WTC11 (cell line): Measurements from ENCODE around the gene TLE4. TPM values are rescaled to one million over a fixed set of nuclear protein-coding genes. Genes with fewer than 3 reads are reported as not detected.

Source experiments
- ARID4B ChIP-seq: sonication (generic); formaldehyde crosslinking; IDR thresholded peaks from 2 replicates; pipeline ENCODE4 v1.8.0; 2023; ENCODE audit warnings: missing genetic modification reagents, mild to moderate bottlenecking, borderline replicate concordance
- EMX1 ChIP-seq: fragments of 250-450 bp; sonication (Bioruptor Pico); IDR thresholded peaks from 2 replicates; pipeline ENCODE4 v1.8.0; 2021; ENCODE audit warnings: mild to moderate bottlenecking
- NR1H2 ChIP-seq: sonication (generic); formaldehyde crosslinking; IDR thresholded peaks from 2 replicates; pipeline ENCODE4 v1.9.0; 2021; ENCODE audit warnings: mild to moderate bottlenecking, moderate library complexity, missing genetic modification reagents
- PRDM15 ChIP-seq: sonication (generic); formaldehyde crosslinking; IDR thresholded peaks from 2 replicates; pipeline ENCODE4 v1.8.0; 2022; ENCODE audit warnings: missing genetic modification reagents
- PREB ChIP-seq: sonication (generic); formaldehyde crosslinking; IDR thresholded peaks from 2 replicates; pipeline ENCODE4 v1.8.1; 2022; ENCODE audit warnings: mild to moderate bottlenecking, missing genetic modification reagents, moderate library complexity, borderline replicate concordance
- total RNA-seq: library from RNA; stranded (reverse); gene quantifications from 3 replicates; pipeline ENCODE4 v1.2.3, GENCODE V29; 2021
- TF ChIP-seq, protein P1 (sequence below): fragments of 250-450 bp; sonication (Bioruptor Pico); conservative IDR thresholded peaks from 2 replicates; pipeline ENCODE4 v1.9.0; 2021; ENCODE audit warnings: mild to moderate bottlenecking
- TF ChIP-seq, protein P2 (sequence below): fragments of 250-450 bp; sonication (Bioruptor Pico); IDR thresholded peaks from 2 replicates; pipeline ENCODE4 v1.9.0; 2021; ENCODE audit warnings: mild to moderate bottlenecking
- TF ChIP-seq, protein P3 (sequence below): sonication (generic); formaldehyde crosslinking; IDR thresholded peaks from 2 replicates; pipeline ENCODE4 v1.8.1; 2022; ENCODE audit warnings: mild to moderate bottlenecking, moderate library complexity, missing genetic modification reagents
- TF ChIP-seq, protein P4 (sequence below): sonication (generic); formaldehyde crosslinking; IDR thresholded peaks from 2 replicates; pipeline ENCODE4 v1.8.1; 2023; ENCODE audit warnings: mild to moderate bottlenecking, missing genetic modification reagents, moderate library complexity
- TF ChIP-seq, protein P5 (sequence below): sonication (generic); formaldehyde crosslinking; IDR thresholded peaks from 2 replicates; pipeline ENCODE4 v1.8.0; 2022; ENCODE audit warnings: mild to moderate bottlenecking, missing genetic modification reagents

Gene TLE4
- total RNA-seq, 1 experiment from 2014 or later: 48.1 TPM

DNA sequence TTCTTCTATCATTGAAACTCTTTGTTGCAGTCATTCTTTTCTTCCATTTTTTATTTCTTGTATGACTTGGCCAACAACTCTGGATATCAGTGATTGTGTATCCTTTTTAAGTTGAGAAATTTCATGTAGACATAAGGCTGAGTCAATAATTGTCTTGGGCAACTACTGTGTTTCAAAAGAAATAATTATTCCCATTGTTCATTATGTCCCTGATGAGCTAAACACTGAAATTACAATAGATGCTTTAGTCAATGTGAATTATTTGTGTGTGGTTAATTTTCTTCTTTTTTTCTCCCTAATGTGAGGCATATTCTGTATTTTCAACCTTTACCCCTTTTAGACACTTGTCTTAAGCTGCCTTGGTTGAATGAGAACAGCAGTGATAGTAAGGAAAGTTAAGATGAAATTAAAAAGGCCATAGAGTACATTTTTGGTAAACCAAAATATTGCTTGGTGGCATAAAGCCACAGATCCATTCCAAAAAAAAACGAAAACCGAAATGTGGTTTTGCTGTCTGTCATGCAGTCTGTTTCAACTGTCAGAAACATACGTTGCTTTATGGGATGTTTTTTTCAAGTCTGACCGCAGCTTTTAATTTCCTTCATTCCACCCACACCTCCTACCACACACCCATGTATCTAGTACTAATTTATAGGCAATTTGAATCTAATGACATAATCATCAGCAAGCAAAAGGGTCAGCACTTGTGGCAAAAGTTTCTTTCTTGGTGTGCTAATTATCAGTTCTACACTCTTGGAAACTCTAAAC is 21.1 kb downstream of the TLE4 start (continued):
- TF ChIP-seq, protein P1, sequence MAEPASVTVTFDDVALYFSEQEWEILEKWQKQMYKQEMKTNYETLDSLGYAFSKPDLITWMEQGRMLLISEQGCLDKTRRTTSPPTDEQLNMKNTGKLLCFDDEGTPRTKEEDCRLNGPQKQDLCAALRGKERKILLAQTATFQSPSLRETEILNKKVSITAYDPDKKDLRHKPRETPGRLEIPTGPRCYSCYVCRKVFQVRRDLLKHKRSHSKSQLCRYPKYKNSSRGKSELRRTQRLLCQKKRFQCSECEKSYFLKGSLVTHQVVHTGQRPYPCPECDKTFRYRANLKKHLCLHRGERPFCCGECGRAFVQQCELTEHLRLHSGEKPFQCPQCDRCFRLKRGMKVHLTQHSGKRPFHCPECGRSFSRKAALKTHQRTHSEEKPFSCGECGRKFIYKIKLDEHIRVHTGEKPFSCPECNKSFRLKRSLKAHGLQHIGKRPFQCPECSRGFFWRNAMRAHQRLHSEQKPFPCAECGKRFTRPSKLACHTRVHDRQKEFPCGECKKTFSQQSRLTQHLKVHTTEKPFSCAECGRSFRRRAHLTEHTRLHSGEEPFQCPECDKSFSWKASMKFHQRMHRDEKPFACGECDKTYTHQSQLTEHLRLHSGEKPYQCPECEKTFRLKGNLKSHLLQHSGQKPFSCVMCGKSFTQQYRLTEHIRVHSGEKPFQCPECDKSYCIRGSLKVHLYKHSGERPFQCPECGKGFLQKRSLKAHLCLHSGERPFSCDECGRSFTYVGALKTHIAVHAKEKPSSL (CRISPR knock-in tag): no peak
- TF ChIP-seq PREB (CRISPR knock-in tag) (no peak), NR1H2 (no peak), EMX1 (CRISPR knock-in tag) (no peak), PRDM15 (no peak), ARID4B (CRISPR knock-in tag) (no peak)
- TF ChIP-seq, protein P2, sequence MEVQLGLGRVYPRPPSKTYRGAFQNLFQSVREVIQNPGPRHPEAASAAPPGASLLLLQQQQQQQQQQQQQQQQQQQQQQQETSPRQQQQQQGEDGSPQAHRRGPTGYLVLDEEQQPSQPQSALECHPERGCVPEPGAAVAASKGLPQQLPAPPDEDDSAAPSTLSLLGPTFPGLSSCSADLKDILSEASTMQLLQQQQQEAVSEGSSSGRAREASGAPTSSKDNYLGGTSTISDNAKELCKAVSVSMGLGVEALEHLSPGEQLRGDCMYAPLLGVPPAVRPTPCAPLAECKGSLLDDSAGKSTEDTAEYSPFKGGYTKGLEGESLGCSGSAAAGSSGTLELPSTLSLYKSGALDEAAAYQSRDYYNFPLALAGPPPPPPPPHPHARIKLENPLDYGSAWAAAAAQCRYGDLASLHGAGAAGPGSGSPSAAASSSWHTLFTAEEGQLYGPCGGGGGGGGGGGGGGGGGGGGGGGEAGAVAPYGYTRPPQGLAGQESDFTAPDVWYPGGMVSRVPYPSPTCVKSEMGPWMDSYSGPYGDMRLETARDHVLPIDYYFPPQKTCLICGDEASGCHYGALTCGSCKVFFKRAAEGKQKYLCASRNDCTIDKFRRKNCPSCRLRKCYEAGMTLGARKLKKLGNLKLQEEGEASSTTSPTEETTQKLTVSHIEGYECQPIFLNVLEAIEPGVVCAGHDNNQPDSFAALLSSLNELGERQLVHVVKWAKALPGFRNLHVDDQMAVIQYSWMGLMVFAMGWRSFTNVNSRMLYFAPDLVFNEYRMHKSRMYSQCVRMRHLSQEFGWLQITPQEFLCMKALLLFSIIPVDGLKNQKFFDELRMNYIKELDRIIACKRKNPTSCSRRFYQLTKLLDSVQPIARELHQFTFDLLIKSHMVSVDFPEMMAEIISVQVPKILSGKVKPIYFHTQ (CRISPR knock-in tag): no peak
- TF ChIP-seq, protein P3, sequence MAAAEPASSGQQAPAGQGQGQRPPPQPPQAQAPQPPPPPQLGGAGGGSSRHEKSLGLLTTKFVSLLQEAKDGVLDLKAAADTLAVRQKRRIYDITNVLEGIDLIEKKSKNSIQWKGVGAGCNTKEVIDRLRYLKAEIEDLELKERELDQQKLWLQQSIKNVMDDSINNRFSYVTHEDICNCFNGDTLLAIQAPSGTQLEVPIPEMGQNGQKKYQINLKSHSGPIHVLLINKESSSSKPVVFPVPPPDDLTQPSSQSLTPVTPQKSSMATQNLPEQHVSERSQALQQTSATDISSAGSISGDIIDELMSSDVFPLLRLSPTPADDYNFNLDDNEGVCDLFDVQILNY (CRISPR knock-in tag): no peak
- TF ChIP-seq, protein P4, sequence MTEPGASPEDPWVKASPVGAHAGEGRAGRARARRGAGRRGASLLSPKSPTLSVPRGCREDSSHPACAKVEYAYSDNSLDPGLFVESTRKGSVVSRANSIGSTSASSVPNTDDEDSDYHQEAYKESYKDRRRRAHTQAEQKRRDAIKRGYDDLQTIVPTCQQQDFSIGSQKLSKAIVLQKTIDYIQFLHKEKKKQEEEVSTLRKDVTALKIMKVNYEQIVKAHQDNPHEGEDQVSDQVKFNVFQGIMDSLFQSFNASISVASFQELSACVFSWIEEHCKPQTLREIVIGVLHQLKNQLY: no peak
- TF ChIP-seq, protein P5, sequence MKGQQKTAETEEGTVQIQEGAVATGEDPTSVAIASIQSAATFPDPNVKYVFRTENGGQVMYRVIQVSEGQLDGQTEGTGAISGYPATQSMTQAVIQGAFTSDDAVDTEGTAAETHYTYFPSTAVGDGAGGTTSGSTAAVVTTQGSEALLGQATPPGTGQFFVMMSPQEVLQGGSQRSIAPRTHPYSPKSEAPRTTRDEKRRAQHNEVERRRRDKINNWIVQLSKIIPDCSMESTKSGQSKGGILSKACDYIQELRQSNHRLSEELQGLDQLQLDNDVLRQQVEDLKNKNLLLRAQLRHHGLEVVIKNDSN (CRISPR knock-in tag): no peak
- TF ChIP-seq, all 79 proteins: peak for 0
